Inflammatory macrophage treated with lipopolysaccharide for 4 hours (primary cell): ENCODE results near the gene SMARCD1.
"Not testable (repeated sequence)": the region's sequence is repeated elsewhere in the genome, so short reads cannot be mapped to it uniquely, and the experiment has no call there.

Experiments used
- DNase-seq: peaks from one replicate; pipeline ENCODE4 v3.0.0-alpha.2; 2020

The SMARCD1 gene

DNA sequence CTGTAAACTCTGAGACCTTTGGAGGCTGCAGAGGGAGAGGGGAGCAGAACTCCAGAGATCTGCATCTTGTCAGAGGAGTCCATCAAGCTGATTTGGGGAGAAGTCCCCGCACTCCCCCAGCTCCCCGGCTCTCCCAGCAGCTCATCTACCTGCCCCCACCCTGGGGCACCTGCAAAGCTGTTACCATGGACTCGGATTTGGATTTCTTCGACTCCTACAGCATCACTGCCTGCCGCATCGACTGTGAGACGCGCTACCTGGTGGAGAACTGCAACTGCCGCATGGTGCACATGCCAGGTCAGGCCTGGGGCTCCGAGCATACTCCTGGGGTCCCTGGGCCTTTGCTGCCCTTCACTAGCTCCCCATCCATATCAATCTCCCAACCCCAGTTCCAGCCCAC lies 6.9 kb upstream of the SMARCD1 start:
- DNase-seq = no peak

DNA sequence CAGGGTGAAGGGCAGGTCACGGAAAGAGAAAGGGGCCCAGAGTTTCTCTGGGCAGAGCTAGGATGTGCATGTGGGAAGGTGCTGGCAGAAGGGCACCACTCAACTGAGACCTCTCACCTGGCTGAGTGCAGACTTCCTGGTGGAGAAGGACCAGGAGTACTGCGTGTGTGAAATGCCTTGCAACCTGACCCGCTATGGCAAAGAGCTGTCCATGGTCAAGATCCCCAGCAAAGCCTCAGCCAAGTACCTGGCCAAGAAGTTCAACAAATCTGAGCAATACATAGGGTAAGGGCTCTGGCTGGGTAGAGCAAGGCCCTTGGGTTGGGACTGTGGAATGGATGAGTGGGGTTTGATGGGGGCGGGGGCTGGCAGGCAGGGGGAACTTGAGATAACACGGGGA lies 5.4 kb upstream of the SMARCD1 start:
- no peak for DNase-seq

DNA sequence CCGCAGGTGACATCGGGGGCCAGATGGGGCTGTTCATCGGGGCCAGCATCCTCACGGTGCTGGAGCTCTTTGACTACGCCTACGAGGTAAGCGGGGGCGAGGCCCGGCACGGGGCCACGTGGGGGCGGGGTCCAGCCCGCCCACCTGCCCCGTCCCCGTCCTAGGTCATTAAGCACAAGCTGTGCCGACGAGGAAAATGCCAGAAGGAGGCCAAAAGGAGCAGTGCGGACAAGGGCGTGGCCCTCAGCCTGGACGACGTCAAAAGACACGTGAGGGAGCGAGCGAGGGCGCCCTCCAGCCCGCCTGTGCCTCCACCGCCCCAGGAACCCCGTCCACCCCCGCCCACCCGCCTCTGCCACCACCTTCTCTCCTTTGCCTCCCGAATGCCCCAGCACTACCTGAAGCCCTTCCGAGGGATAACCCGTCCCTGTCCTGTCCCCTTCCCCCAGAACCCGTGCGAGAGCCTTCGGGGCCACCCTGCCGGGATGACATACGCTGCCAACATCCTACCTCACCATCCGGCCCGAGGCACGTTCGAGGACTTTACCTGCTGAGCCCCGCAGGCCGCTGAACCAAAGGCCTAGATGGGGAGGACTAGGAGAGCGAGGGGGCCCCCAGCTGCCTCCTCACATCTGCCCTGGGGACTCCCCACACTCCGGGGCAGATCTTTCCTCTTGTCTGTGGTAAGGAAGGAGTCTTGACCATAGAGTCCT lies 3.9 kb upstream of the SMARCD1 start:
- DNase-seq = no peak

DNA sequence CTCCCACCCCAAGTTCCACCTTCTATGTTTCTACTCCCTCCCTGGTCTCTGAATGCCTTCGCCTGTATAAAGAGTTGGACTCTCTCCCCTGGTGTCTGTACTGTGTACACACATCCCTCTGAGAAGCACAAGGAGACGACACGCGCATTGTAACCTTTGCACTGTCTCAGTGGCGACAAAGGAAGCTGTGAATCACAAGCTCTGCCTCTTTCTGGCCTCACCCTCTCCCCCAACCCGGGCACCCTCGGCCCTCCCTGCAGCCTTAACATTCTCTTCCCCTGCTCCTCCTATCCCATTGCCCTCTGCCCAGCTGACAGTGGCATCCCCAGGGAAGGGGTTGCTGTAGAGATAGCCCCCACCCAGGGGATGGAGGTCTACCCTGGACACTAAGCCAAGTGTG lies 2.5 kb upstream of the SMARCD1 start:
- DNase-seq = no peak

DNA sequence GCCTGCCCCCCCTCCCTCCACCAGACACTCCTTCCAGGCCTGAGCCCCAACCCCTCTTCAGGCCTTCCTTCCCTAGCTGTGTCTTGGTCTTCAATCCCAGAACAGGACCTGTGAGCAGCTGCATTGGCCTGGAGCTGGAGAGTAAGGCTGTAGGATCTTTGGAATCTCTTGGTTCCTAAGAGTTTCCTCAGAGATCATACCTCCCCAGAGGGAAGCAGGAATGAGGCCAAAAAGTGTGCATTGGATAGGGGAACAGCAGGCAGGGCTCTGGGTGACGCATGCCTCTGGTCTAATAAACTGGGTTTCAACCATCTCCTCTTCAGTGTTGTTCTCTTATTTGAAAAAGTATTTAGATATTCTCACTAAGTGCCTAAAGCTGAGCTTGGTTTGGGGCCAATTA lies 1.8 kb upstream of the SMARCD1 start:
- no peak for DNase-seq

DNA sequence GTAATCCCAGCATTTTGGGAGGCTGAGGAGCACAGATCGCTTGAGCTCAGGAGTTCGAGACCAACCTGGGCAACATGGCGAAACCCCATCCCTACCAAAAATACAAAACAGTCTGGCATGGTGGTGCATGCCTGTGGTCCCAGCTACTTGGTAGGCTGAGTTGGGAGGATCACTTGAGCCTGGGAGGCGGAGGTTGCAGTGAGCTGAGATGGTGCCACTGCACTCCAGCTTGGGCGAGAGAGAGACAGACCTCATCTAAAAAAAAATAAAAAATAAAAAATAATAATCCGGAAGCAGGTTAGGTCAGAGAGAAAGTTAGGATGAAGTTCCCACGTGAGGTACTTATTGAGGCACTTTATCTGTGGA lies 750 bp upstream of the SMARCD1 start:
- DNase-seq = not testable (repeated sequence)

DNA sequence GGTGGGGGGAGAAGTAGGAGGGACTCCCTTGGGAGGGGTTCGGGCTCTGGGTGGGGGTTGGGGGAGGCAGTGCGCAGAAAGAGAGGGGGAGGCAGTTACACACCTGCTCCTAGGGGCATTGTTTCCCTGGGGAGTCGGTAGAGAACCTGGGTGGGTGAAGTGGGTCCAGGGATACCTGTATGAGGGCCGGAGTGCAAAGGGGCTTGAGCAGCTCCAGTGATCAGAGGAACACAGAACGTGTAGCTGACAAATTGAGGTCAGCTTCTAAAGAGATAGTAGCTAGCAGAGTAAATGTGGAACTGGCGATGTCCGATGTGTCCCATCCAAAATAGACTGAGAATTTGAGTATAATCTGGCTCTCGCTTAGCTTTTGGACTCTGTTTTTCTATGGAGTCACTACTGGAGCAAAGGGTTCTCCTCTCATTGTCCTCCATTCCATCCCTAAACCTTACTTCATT lies 502 bp downstream of the SMARCD1 start:
- no peak for DNase-seq

DNA sequence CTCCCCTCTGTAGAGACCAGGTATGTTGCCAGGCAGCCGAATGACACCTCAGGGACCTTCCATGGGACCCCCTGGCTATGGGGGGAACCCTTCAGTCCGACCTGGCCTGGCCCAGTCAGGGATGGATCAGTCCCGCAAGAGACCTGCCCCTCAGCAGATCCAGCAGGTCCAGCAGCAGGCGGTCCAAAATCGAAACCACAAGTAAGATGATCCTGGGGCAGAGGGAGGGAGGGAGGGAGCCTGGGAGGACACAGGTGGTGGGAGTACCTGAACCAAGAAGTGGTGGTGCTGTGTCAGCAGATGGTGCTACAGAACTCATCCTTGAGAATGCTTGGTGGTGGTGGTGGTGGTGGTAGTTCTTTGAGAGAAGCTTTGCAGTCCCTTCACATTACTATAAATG lies 1.0 kb downstream of the SMARCD1 start:
- no peak for DNase-seq

DNA sequence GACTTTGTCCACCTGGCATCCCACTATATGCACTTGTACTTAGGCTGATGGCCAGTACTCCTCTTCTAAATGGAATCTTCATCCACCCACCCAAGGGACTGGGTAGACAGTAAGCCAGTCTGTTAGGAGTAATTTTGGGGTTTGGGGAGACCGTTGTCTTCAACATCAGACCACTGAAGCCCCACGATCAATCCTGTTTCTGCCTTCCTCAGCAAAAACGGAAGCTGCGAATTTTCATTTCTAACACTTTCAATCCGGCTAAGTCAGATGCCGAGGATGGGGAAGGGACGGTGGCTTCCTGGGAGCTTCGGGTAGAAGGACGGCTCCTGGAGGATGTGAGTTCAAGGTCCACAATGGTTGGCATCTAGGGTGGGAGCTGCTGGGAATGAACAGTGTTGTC lies 2.0 kb downstream of the SMARCD1 start:
- no peak for DNase-seq

DNA sequence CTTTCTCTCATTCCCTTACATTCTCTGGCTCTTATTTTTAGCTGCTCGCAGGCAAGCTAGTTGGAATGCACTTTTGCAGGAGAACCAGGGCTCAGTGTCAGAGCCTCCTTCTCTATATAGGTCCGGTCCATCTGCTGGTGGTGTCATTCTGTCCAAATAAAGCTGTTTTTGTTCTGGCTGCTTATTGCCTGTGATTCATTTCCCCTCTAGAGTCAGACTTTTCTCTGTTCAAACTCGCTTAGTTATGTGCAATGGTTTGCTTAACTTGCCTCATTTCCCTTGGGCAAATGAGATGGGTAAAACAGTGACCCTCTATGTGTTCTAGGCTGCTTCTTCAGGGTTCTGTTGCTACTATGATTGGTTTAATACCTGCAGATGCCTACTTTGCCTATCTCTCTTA lies 2.9 kb downstream of the SMARCD1 start:
- no peak for DNase-seq

DNA sequence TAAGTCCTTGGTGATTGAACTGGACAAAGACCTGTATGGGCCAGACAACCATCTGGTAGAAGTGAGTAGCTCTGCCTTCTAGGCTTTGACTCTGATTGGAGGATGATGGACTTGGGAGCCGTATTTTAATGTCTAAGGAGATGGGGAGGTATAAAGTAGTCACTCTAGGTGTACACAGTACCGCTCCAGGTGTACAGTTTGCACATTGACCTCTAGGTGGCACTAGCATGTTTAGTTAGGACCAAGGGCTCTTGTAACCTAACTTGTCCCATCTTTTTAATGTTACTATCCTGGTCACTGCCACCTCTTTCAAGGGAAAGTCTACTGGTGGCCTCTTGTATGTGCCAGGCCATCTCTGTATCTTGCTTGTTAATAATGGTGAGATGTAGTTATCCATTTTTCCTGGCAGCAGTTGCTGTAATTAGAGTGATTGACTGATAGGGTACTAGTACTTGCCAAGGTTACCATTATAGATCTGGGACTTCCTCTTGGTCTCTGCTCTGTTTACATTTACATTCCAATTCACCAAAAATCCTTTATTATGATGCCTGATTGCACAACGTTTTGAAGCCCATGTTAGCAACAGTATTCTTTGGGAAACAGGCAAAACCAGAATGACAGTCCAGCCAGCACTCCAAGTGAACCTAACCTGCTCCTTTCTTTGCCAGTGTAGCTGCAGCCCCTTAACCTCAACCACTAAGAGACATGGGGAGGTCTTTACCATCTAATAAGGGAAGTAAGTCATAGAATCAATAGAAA lies 3.6 kb downstream of the SMARCD1 start:
- DNase-seq = peak; percentile 60

DNA sequence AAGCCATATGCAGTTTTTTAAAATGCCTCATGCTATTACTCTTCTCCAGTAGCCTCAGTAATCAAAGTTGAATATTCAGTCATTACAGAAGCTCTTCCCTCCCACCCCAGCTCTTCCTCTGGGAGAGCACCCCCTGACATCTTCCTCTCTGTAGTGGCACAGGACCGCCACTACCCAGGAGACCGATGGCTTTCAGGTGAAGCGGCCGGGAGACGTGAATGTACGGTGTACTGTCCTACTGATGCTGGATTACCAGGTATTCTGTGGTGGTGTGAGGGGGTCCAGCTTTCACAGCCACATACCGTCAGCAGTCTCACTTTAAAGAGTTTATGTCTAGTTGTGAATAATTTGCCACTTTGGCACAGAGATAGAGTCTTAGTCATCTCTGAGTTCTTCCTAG lies 4.6 kb downstream of the SMARCD1 start:
- DNase-seq = no peak

DNA sequence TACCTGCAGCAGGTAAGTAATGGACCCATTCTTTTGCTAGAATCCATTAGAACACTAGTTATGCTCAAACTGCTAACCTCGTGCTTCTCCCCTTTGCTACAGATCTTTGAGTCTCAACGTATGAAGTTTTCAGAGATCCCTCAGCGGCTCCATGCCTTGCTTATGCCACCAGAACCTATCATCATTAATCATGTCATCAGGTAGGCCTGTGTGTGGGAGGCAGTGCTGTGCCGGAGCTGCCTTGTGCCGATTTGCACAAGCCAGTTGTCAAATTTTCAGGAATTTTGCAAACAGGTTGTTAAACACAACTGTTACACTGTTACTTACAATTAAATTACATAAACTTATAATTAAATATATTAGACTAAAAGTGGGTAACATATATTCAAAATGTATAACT lies 5.2 kb downstream of the SMARCD1 start:
- DNase-seq = no peak

DNA sequence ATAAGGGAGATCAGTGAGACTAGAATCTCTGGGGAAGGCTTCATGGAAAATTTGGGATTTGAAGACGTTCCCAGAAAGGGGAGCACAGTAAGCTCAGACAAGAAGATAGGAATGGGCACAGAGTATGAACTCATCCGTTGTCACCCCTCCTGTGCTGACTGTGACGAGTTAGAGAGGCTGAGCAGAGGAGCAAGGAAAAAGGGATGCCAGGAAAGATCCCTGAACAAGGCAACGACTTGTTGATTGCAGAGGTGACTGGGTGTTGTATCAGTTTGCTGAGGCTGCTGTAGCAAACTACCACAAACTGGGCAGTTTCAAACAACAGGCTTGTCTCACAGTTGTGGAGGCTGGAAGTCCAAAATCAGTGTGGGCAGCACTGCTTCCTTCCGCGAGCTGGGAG lies 12.8 kb downstream of the SMARCD1 start:
- DNase-seq = no peak

DNA sequence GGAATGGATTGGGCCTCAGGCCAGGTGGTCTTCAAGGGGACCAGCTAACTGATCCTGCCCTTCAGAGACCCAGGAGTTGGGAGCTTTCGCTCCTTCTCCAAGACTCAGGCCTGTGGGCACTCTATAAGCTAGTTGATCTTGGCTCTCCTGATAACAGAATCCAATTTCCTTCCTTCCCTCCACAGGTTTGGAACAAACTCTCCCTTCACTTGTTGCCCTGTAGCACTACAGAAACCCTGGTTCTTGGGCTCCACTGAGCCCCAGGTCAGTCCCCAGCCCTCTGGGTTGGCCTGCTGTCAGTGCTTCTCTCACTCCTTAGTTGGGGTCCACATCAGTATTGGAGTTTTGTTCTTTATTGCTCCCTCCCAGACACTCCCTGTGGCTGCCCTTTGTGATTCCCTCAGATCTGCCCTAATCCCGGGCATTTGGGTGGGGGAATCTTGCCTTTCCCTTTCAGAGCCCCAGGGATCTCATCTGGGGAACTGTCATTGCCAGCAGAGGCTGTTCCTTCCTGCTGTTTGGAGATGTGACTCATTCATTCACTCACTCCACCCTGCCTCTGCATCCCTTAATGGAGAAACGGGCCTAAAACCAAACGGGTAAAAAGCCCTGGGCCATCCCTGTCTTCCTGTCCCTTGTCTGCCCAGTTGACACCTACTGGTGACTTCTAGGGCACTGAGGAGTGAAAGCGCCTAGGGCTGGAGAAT lies 14.3 kb downstream of the SMARCD1 start:
- no peak for DNase-seq

DNA sequence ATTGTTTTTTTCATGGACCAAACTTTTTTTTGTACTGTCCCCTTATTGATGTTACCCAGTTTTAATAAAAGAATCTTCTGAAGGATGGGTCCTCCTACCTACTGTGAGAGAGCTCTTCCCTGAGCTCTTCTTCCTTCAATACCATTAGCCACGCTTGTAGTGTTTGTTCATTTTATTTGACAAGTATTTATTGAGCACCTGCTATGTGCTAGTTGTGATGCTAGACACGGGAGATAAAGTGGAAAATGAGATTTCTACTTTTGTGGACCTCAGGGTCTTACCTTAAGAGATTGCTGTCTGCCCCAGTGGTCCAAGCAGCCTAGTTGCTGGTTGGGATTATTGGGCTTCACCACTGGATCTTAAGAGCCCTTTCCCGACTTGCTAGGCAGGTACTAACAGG lies 15.4 kb downstream of the SMARCD1 start:
- no peak for DNase-seq

DNA sequence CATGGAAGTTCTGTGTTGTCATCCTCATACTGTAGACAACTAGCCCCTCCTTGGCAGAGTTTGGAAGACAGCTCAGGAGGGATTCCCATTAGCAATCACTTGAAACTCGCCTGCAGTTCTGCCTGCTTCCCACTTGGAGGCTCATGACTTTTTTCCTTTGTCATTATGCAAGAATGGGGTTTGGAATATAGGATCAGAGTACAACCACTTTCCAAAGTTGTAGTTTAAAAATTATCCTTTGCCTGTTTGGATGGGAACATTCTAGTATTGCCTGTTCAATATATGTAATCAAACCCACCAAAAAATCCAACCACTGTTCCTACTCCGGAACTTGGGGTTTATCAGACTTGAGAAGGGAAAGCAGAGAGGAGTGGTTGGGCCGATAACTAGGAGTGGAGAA lies 16.5 kb downstream of the SMARCD1 start:
- no peak for DNase-seq

DNA sequence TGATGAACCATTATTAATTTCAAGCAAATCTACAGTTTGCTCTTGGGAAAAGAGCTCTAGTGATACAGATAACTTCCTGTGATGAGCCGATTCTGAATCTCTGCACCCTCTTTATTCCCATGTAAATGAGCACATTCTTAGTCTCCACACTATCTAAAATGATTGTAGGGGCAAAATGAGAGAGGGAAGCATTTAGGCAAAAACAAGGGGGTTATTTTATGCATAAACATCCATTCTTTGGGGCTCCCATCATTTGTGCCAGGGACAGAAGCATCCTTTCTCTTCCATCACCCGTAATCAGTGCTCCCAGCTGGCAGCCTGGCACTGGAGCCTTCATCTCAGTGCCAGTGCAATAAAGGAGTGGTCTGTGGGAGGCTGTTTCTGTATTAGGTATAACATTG lies 17.0 kb downstream of the SMARCD1 start:
- DNase-seq = no peak

DNA sequence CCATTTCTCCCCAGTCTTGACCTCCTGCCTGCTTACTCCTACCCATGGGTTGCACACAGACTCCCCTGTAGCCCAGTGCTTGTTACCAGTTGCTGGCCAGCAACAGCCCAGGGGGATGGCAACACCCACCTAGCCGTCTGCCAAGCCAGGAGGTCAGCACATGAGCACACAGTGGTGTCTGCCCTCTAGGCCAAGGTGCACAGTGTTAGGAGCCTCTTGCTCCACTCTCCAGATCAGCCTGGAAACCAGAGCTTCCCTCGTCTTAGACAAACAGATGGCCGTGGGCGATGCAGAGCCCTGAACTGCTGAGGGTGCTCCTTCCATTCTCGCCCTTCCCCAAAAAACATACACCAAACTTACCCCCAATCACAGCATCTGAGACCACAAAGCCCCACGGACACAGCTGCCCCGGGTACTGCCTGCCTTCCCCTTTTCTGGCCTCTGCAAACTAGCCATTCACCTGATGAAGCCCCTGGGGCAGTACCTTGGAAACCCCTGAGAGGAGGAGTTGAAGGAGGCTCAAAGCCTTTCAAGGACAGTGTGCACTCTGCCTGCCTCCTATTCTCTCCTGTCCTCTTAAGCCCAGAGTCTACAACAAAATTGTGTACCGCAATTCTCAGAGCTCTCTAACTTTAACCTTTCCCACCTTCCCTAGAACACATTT lies 17.6 kb downstream of the SMARCD1 start:
- no peak for DNase-seq

DNA sequence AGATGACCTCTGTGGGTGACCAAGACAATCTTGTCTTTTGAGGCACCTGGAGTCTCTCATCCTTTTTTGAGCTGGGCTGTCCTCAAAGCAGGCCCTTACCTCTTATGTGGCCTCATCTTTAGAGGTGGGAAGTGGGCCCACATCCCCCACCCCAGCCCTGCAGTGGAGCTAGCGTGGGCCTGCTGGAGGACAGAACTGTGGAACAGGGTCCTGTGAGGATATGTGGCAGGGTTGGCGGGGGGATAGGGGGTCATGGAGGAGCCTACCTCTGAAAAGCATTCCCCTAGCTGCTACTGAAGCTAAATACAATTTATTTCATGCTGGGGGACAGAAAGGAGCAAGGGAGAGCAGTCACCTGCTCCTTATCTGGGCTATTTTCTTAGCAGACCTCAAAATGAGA lies 18.2 kb downstream of the SMARCD1 start:
- no peak for DNase-seq

DNA sequence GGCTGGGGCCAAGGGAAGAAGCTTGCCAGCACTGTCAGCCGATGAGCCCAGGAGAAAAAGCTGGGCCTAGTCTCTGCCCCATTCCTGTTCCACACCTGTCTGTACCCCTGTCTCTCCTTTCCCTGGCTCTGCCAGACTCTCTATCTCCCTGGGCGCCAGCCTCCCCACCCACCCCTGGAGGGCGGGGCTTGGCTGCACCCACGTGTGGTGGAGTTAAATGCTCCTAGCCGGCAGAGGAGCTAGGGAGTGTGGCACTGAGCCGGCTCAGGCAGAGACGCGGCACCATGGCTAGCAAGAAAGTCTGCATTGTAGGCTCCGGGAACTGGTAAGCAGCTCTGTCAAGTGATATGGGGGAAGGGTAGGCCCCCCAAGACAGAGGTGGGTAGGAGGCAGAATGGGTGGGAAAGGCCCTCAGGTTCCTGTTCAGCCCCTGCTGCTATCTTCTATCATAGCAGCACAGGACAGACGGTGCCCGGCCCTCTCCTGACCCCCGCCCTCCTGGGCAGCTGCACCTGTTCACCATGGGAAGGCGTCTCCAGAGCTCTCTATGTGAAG lies 18.7 kb downstream of the SMARCD1 start, which contains the start of gene GPD1:
Gene GPD1, plus strand, starts transcription at position 242 of the 555 bp plus-strand sequence. Its CDS starts 43 bp downstream, at position 285.
- peak; percentile 18 for DNase-seq

DNA sequence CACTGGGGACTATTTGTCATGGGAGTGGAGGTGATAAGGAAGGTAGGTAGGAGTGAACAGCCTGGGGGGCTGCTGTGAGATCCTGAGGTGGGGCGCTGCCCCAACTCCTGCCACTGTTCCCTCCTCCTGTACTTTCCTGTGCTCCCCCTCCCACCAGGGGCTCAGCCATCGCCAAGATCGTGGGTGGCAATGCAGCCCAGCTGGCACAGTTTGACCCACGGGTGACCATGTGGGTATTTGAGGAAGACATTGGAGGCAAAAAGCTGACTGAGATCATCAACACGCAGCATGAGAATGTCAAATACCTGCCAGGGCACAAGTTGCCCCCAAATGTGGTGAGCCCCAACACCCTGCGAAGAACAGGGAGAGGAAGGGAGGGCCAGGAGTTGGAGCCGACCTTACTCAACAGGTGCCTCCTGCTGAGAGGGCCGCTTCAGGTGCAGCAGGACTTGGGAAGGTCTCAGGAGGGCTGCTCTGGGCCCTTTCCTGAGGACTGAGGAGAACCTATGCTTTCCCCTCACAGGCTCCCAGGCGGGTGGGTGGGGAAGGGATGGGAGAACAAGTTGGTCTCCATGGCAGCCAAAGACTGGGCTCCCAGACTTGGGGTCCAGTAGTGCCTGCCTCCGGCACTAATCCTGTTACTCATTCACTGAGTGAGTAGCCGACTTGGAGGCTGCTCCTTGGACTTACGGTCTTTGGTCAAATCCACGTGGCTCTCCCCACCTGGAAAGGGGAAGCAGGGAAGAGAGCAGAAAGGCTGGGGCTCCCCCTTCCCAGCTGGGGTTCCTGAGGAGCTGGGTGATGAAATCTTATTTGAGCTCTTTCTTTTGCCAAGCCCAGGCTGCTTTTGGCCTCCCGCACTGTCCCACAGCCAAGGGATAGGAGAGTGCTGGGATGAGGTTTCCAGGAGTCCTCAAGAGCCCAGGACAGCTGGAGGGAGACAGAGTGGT lies 19.6 kb downstream of the SMARCD1 start:
- no peak for DNase-seq
